Measurements from ENCODE around the gene DDX1.

The DDX1 gene

DNA sequence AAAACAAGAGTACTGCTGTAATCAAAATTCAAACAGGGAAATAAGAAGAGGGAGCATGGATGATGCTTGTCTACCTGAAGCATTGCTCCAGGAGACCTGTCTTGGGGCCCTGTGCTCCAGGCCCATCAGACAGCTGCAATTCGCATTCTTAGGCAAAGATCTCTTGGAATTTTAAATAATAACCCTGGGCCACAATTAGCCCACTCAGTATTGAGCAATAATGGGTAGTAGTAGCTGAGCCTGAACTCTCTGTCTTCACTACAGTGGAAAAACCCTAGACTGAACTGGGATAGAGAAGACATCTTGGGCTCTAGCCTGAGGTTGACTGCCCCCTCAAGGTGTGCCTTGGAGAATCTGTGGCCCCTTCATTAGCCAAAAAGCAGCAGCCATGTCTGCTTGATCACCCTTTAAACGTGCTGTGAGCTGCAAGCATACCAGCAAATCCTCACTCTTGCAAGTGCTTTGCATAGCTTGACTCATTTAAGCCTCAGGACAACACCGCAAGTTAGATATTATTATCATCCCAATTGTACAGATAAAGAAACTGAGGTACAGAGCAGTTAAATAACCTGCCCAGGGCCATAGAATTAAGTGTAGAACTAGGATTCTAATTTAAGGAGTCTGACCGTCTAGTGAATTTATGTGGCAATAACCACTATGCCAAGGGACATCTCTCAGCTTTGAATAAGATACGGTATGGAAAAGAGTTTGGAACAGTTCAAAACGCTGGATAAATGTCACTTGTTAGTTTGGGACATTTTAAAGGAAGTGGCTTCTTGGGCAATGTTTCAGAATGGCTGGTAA, 69.0 kb downstream of the DDX1 start:
- no peak for DNase-seq (ENCODE audit: low read depth in 2 of 2)
- TF ChIP-seq, protein P1, sequence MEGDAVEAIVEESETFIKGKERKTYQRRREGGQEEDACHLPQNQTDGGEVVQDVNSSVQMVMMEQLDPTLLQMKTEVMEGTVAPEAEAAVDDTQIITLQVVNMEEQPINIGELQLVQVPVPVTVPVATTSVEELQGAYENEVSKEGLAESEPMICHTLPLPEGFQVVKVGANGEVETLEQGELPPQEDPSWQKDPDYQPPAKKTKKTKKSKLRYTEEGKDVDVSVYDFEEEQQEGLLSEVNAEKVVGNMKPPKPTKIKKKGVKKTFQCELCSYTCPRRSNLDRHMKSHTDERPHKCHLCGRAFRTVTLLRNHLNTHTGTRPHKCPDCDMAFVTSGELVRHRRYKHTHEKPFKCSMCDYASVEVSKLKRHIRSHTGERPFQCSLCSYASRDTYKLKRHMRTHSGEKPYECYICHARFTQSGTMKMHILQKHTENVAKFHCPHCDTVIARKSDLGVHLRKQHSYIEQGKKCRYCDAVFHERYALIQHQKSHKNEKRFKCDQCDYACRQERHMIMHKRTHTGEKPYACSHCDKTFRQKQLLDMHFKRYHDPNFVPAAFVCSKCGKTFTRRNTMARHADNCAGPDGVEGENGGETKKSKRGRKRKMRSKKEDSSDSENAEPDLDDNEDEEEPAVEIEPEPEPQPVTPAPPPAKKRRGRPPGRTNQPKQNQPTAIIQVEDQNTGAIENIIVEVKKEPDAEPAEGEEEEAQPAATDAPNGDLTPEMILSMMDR (IDR thresholded peaks at IDR 0.05; ENCODE audit: low read depth, low read length) = no peak

DNA sequence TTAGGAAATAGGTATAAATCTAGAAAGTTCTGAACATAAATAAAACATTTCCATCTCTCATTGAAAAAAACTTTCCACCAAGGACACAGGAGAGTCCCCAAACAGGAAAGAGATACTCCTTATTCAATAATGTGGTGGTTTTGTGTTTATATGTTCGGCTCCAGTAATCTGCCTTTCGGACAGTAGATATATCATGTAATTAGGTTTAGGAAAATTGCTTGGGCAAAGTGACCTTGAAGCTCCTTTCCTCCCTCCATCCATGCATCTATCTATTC, 69.6 kb downstream of the DDX1 start:
- no peak overlapping the region for H3K4me3 ChIP-seq (replicated peaks in 1 of 2; ENCODE audit: low read depth in 2 of 2, low read length in 2 of 2)
- TF ChIP-seq, protein P1 (IDR thresholded peaks at IDR 0.05; ENCODE audit: low read depth, low read length) = no peak
- DNase-seq (ENCODE audit: low read depth in 2 of 2) = no peak

More for the DNA sequence above, 69.0 kb downstream of the DDX1 start:
- no peak overlapping the region for H3K4me3 ChIP-seq (replicated peaks in 1 of 2; ENCODE audit: low read depth in 2 of 2, low read length in 2 of 2)

DNA sequence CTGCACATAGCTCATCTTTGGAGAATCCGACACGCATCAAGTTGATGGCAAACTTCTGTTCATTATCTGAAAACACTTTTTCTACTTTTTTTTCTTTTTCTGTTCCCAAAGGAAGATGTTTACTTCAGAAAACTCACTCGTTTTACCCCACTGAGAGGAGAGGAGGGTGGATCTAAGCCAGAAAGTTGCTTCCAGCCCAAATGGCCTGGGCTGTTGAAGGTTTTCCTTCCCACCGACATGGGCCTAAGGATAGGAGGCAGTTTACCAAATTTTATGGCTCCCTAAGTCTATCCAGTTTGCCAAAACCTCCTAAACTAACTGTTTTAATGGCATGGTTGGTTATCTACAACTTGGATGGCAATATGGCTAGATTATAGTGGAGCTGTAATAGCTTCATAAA, 70.4 kb downstream of the DDX1 start:
- no peak for DNase-seq (ENCODE audit: low read depth in 2 of 2)
- no peak overlapping the region for H3K4me3 ChIP-seq (replicated peaks in 1 of 2; ENCODE audit: low read depth in 2 of 2, low read length in 2 of 2)
- TF ChIP-seq, protein P1 (IDR thresholded peaks at IDR 0.05; ENCODE audit: low read depth, low read length) = no peak

DNA sequence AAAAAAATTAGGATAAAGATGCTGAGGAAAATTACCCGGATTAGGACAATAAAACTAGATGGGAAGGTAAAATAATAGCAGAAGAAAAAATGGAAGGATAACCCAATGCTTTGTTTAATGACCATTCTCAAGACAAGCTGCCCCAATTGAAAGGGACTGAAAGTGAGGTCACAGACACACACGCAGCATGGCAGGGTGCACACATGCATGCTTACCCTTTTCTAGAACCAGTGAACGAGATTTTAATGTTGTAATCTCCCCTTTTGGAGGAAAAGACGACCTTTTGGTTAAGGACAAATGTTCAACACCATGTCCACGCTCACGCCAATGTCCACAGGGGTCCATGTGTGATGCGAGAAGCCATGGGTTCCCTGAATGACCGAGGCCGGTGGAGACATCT, 70.9 kb downstream of the DDX1 start:
- H3K4me3 ChIP-seq (replicated peaks in 1 of 2; ENCODE audit: low read depth in 2 of 2, low read length in 2 of 2) = no peak overlapping the region
- DNase-seq (ENCODE audit: low read depth in 2 of 2) = no peak
- TF ChIP-seq, protein P1 (IDR thresholded peaks at IDR 0.05; ENCODE audit: low read depth, low read length) = no peak

DNA sequence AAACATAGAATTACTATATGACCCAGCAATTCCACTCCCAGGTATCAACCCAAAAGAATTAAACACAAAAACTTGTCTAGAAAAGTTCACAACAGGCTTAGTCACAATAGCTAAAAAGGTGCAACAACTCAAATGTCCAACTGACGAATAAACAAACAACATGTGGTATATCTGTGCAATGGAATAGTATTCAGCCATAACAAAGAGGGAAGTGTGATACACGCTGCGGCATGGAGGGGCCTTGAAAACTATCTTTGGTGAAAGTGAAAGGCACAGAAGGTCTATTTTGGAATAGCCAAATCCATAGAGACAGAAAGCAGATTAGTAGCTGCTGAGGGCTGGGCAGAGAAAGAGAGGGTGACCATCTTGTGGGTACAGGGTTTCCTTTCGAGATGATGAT, 72.1 kb downstream of the DDX1 start:
- TF ChIP-seq, protein P1 (IDR thresholded peaks at IDR 0.05; ENCODE audit: low read depth, low read length) = no peak
- DNase-seq (ENCODE audit: low read depth in 2 of 2) = no peak
- no peak overlapping the region for H3K4me3 ChIP-seq (replicated peaks in 1 of 2; ENCODE audit: low read depth in 2 of 2, low read length in 2 of 2)

DNA sequence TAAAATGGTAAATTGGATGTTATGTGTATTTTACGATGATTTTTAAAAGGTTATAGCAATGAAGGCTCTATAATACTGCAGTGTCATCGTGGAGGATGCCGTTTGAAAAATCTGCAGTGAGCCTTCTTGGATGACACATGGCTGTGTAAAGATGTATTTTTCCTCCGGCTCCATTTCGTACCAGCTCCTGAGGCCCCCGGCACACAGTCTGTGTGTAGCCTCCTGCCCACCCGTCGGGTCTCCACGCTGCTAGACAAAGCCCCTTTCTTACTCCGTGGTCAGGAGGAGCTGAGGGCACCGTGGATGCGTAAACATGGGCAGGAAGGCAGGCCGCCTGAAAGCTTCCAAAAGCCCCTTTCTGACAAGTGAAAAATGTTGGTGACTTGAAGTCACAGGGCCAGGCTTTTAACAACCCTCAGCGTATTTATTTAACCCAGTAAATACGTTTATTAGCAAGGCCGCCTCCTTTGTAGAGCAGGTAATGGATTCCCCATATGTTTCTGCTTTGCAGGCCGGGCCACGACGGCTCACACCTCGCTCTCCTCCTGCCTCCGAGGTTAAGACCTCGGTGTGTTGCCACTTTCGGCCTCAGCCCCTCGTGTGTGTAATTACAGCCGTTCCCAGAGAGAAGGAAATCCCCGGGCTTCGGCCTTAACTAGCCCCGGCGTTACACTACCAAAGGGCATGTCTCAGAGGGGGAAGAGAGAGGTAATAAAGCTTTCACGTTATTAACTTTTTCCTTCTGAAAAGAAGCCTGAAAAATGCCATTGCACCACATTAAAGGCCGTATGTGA, 72.8 kb downstream of the DDX1 start:
- no peak for DNase-seq (ENCODE audit: low read depth in 2 of 2)
- TF ChIP-seq, protein P1 (IDR thresholded peaks at IDR 0.05; ENCODE audit: low read depth, low read length) = no peak
- H3K4me3 ChIP-seq (replicated peaks in 1 of 2; ENCODE audit: low read depth in 2 of 2, low read length in 2 of 2) = no peak overlapping the region
